Endothelial cell of umbilical vein (primary cell): ENCODE results near the gene SPHK2. TPM values are rescaled to one million over a fixed set of nuclear protein-coding genes. Genes with fewer than 3 reads are reported as not detected.
A peak's percentile ranks its signal among the peaks of the same experiment; 100 is the strongest.

Source experiments
- BruUV-seq: library from RNA; stranded (reverse); fragments of 400-500 nt; replicated peaks from 2 replicates; lab custom pipeline; 2021; lab: Mats Ljungman, UMichigan
- CTCF ChIA-PET: fragments of 300-600, 350-600 bp; sonication (Branson Sonifier 250); formaldehyde crosslinking; loops from one replicate; lab custom pipeline; 2021; ENCODE audit warnings: antibody characterized with exemption, inconsistent platforms; lab: Charles Lee
- POLR2A ChIA-PET: fragments of 300-600, 350-600 bp; sonication (Branson Sonifier 250); formaldehyde crosslinking; loops from one replicate; lab custom pipeline; 2021; ENCODE audit warnings: antibody characterized with exemption, inconsistent platforms; lab: Charles Lee
- DNase-seq: peaks from one replicate; pipeline ENCODE4 v3.0.0-alpha.2; 2011; ENCODE audit warnings: low read depth, low spot score
- FAIRE-seq: peaks from 2 replicates; lab custom pipeline; 2011; peaks lifted over from hg19 to GRCh38; lab: Jason Lieb, UNC
- H2AFZ ChIP-seq: 2 replicates; pipeline ENCODE4 v1.6.0; 2012; ENCODE audit warnings: low read depth, low read length, control low read depth, inconsistent platforms
- H3K27ac ChIP-seq: 2 replicates; pipeline ENCODE4 v1.5.1; 2011; ENCODE audit warnings: low read depth, mild to moderate bottlenecking, control low read depth, low read length, moderate library complexity; ENCODE audit not compliant: insufficient read depth
- H3K27me3 ChIP-seq, 2 experiments: 2 replicates each; pipeline versions ENCODE4 v1.6.0 to v1.6.1; 2011; ENCODE audit warnings: low read length in 2 of 2, mixed read lengths in 1 of 2; ENCODE audit not compliant: control insufficient read depth in 2 of 2, insufficient read depth in 2 of 2
- H3K36me3 ChIP-seq, 2 experiments: 2 replicates in 1 of 2; 3 replicates in 1 of 2; pipeline ENCODE4 v1.5.1; 2011; ENCODE audit warnings: low read length in 2 of 2, mild to moderate bottlenecking in 1 of 2, moderate library complexity in 1 of 2; ENCODE audit not compliant: control insufficient read depth in 2 of 2, insufficient read depth in 2 of 2; ENCODE audit errors: extremely low read depth in 1 of 2
- H3K4me1 ChIP-seq: 3 replicates; pipeline ENCODE4 v1.5.1; 2011; ENCODE audit warnings: mild to moderate bottlenecking, low read length; ENCODE audit not compliant: control insufficient read depth, insufficient read depth; ENCODE audit errors: extremely low read depth
- H3K4me2 ChIP-seq: 2 replicates; pipeline ENCODE4 v1.6.1; 2011; ENCODE audit warnings: low read length, control low read depth, mixed read lengths; ENCODE audit not compliant: insufficient read depth
- H3K4me3 ChIP-seq, 3 experiments: fragments of 200-600 bp in 1 of 3; sonication (generic), shearing (Covaris generic) in 1 of 3; replicated peaks in 1 of 3; 2 replicates each; pipeline ENCODE4 v1.5.1; 2011 to 2016; ENCODE audit warnings: control low read depth in 3 of 3, low read length in 3 of 3, mild to moderate bottlenecking in 2 of 3, inconsistent platforms in 1 of 3, low read depth in 1 of 3, moderate library complexity in 1 of 3; ENCODE audit not compliant: insufficient read depth in 1 of 3
- H3K79me2 ChIP-seq: 2 replicates; pipeline ENCODE4 v1.6.0; 2012; ENCODE audit warnings: low read length, inconsistent platforms; ENCODE audit not compliant: control insufficient read depth, insufficient read depth
- H3K9ac ChIP-seq: replicated peaks from 2 replicates; pipeline ENCODE3; 2011; ENCODE audit warnings: low read length, control low read depth; ENCODE audit not compliant: insufficient read depth; ENCODE audit errors: extremely low read depth
- H3K9me1 ChIP-seq: replicated peaks from 3 replicates; pipeline ENCODE4 v1.6.0; 2011; ENCODE audit warnings: mild to moderate bottlenecking, low read length; ENCODE audit not compliant: control insufficient read depth, insufficient read depth; ENCODE audit errors: extremely low read depth
- H3K9me3 ChIP-seq: replicated peaks from 2 replicates; pipeline ENCODE4 v1.5.1; 2012; ENCODE audit warnings: low read length, inconsistent platforms; ENCODE audit not compliant: control insufficient read depth, insufficient read depth
- H4K20me1 ChIP-seq: replicated peaks from 2 replicates; pipeline ENCODE3; 2011; ENCODE audit warnings: mild to moderate bottlenecking, low read length; ENCODE audit not compliant: control insufficient read depth, insufficient read depth; ENCODE audit errors: extremely low read depth
- CTCF ChIP-seq, 2 donors: IDR thresholded peaks; 1 replicate in 1 of 2; 2 replicates in 1 of 2; pipeline ENCODE4 v1.5.1; 2011; ENCODE audit warnings: low read length in 2 of 2, mild to moderate bottlenecking in 2 of 2, moderate library complexity in 2 of 2, control low read depth in 1 of 2, inconsistent platforms in 1 of 2, low read depth in 1 of 2; ENCODE audit not compliant: insufficient read depth in 1 of 2; ENCODE audit errors: extremely low read depth in 1 of 2
- EZH2 ChIP-seq: IDR thresholded peaks from 2 replicates; pipeline ENCODE4 v1.6.1; 2012; ENCODE audit warnings: borderline replicate concordance, low read depth, mild to moderate bottlenecking, moderate library complexity, low read length, inconsistent platforms; ENCODE audit not compliant: severe bottlenecking
- FOS ChIP-seq: IDR thresholded peaks from 2 replicates; pipeline ENCODE4 v1.6.1; 2011; ENCODE audit warnings: mild to moderate bottlenecking, low read length, moderate library complexity, borderline replicate concordance; ENCODE audit not compliant: insufficient read depth
- GATA2 ChIP-seq: IDR thresholded peaks from 2 replicates; pipeline ENCODE4 v1.7.0; 2011; ENCODE audit warnings: low read depth, mild to moderate bottlenecking, moderate library complexity, mixed read lengths, low read length; ENCODE audit not compliant: insufficient read length, insufficient read depth
- JUN ChIP-seq: IDR thresholded peaks from 2 replicates; pipeline ENCODE4 v1.6.1; 2011; ENCODE audit warnings: borderline replicate concordance, low read depth; ENCODE audit not compliant: insufficient read length, insufficient read depth
- MYC ChIP-seq: IDR thresholded peaks from one replicate; pipeline ENCODE4 v1.6.1; 2011; ENCODE audit warnings: mild to moderate bottlenecking, low read depth, low read length
- POLR2A ChIP-seq: IDR thresholded peaks from 2 replicates; pipeline ENCODE4 v1.6.1; 2012; ENCODE audit warnings: low read depth, mild to moderate bottlenecking, control low read depth, low read length
- POLR2AphosphoS5 ChIP-seq: IDR thresholded peaks from 2 replicates; pipeline ENCODE4 v1.6.1; 2012; ENCODE audit warnings: low read depth, mild to moderate bottlenecking, control low read depth, low read length, moderate library complexity; ENCODE audit not compliant: insufficient read depth
- dilution Hi-C: fragments of 300-500 bp; cut with MboI; formaldehyde crosslinking; loops from one replicate; pipeline ENCODE4 v1.15.0; 2019; ENCODE audit warnings: low sequenced_read_pairs; ENCODE audit not compliant: extremely low pct_ligation_motif_present
- intact Hi-C: fragments of 100-400 bp; cut with micrococcal nuclease; formaldehyde crosslinking; loops from one replicate; pipeline ENCODE4 v1.10.0; 2022
- polyA plus RNA-seq, 4 experiments: library from polyadenylated mRNA; depleted of rRNA in 3 of 4; stranded (reverse) in 3 of 4; unstranded in 1 of 4; fragments of >200 nt; gene quantifications; 2 replicates each; pipeline versions ENCODE4 v1.2.1 to v1.2.3, GENCODE V29; 2011 to 2012; ENCODE audit warnings: missing spikeins in 1 of 4
- total RNA-seq: library from RNA; stranded (reverse); gene quantifications from 2 replicates; pipeline ENCODE4 v1.2.3, GENCODE V29; 2021
- TF ChIP-seq, protein P1 (sequence below): IDR thresholded peaks from 2 replicates; pipeline ENCODE4 v1.6.1; 2011; ENCODE audit not compliant: insufficient read depth, insufficient read length

Gene SPHK2
- total and polyA plus RNA-seq, 2 donors (not counting 3 experiments of a cell fraction or from before 2014, with no cell fraction given) = 20.2 to 31.1 TPM

DNA sequence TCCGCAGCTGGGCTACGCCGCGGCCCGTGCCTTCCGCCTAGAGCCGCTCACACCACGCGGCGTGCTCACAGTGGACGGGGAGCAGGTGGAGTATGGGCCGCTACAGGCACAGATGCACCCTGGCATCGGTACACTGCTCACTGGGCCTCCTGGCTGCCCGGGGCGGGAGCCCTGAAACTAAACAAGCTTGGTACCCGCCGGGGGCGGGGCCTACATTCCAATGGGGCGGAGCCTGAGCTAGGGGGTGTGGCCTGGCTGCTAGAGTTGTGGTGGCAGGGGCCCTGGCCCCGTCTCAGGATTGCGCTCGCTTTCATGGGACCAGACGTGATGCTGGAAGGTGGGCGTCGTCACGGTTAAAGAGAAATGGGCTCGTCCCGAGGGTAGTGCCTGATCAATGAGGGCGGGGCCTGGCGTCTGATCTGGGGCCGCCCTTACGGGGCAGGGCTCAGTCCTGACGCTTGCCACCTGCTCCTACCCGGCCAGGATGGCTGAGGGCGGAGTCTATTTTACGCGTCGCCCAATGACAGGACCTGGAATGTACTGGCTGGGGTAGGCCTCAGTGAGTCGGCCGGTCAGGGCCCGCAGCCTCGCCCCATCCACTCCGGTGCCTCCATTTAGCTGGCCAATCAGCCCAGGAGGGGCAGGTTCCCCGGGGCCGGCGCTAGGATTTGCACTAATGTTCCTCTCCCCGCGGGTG, 10.4 kb downstream of the SPHK2 start:
- POLR2A ChIA-PET = interaction anchor here (1.0 to 2.0 kb wide), 3 partner anchors 8 to 17 kb away, joined by 3 to 10 read pairs (median 3); partner anchors contain the start of genes RPL18 and SPHK2
- Histone ChIP-seq H3K4me2 (peak overlapping the region; percentile 60), H2AFZ (peak overlapping the region; percentile 63), H3K4me3 (peak overlapping the region in 2 of 3 experiments; percentile 6 to 19), H4K20me1 (no peaks in the 10 kb centered on the region), H3K79me2 (no peaks in the 10 kb centered on the region), H3K4me1 (peaks cover 20% of the 10 kb centered on the region), H3K9ac (no peak overlapping the region), H3K27me3 (no peaks in the 10 kb centered on the region), H3K9me3 (no peaks in the 10 kb centered on the region), H3K27ac (peak overlapping the region; percentile 13), H3K36me3 (peaks cover 0 to 2% of the 10 kb centered on the region in 2 experiments), H3K9me1 (no peaks in the 10 kb centered on the region)
- FAIRE-seq = peak; percentile 96
- CTCF ChIA-PET = interaction anchor here (0.8 to 2.3 kb wide), 10 partner anchors 8 to 341 kb away, joined by 3 to 12 read pairs (median 8); partner anchors contain the start of genes CA11, RPL18 and SPHK2
- BruUV-seq = no TSS peak
- DNase-seq = peak; percentile 82
- intact Hi-C loops (loop anchor here (10.0 kb wide), 1 partner anchor 365 kb away; the partner anchor contains the start of genes GYS1 and RUVBL2), dilution Hi-C loops (no loop called here)
- TF ChIP-seq MYC = no peak
- peak; percentile 65 for TF ChIP-seq POLR2AphosphoS5

GRCh38 chr19:48630296-48631063, 11.2 kb downstream of the SPHK2 start:
- POLR2A ChIA-PET = interaction anchor here (1.0 to 2.0 kb wide), 3 partner anchors 9 to 17 kb away, joined by 3 to 10 read pairs (median 3); partner anchors contain the start of genes RPL18 and SPHK2

More at GRCh38 chr19:48630296-48631063, 11.2 kb downstream of the SPHK2 start:
- Histone ChIP-seq H3K4me1 (peaks cover 25% of the 10 kb centered on the region), H2AFZ (peak overlapping the region; percentile 33), H3K9ac (peak overlapping the region; percentile 48), H3K4me2 (peak overlapping the region; percentile 60), H3K9me1 (no peaks in the 10 kb centered on the region), H3K9me3 (no peaks in the 10 kb centered on the region), H3K79me2 (no peaks in the 10 kb centered on the region), H3K36me3 (peaks cover 0 to 2% of the 10 kb centered on the region in 2 experiments), H3K27me3 (no peaks in the 10 kb centered on the region), H3K27ac (peak overlapping the region; percentile 13), H3K4me3 (peak overlapping the region; percentile 6 to 19 (median 17)), H4K20me1 (no peaks in the 10 kb centered on the region)
- DNase-seq (peak; percentile 70), FAIRE-seq (peak; percentile 58)
- CTCF ChIA-PET = interaction anchor here (0.7 to 2.3 kb wide), 16 partner anchors 9 to 340 kb away, joined by 3 to 12 read pairs (median 3); partner anchors contain the start of genes CA11, RPL18 and SPHK2
- intact Hi-C loops = loop anchor here (10.0 kb wide), 1 partner anchor 364 kb away; the partner anchor contains the start of genes GYS1 and RUVBL2
- dilution Hi-C loops = no loop called here
- TF ChIP-seq, protein P1, sequence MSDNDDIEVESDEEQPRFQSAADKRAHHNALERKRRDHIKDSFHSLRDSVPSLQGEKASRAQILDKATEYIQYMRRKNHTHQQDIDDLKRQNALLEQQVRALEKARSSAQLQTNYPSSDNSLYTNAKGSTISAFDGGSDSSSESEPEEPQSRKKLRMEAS = no peak
- no peak for TF ChIP-seq FOS
- peak; percentile 53 for TF ChIP-seq POLR2A
- TF ChIP-seq GATA2 = no peak
- no peak for TF ChIP-seq EZH2
- peak; percentile 61 for TF ChIP-seq POLR2AphosphoS5
- peak in 1 of 2 donors; percentile 33 for TF ChIP-seq CTCF (IDR thresholded peaks at IDR 0.05; ENCODE audit: extremely low read depth in 1 of 2, insufficient read depth in 1 of 2, low read depth in 1 of 2, low read length in 2 of 2)
- no peak for TF ChIP-seq JUN
- TF ChIP-seq MYC = no peak
- BruUV-seq = no TSS peak
